Measurements from ENCODE around the gene PPP2R2C.

The PPP2R2C gene

GRCh38 chr4:6500481-6501140, 28.2 kb upstream of the PPP2R2C start:
- TF ChIP-seq, protein P1, sequence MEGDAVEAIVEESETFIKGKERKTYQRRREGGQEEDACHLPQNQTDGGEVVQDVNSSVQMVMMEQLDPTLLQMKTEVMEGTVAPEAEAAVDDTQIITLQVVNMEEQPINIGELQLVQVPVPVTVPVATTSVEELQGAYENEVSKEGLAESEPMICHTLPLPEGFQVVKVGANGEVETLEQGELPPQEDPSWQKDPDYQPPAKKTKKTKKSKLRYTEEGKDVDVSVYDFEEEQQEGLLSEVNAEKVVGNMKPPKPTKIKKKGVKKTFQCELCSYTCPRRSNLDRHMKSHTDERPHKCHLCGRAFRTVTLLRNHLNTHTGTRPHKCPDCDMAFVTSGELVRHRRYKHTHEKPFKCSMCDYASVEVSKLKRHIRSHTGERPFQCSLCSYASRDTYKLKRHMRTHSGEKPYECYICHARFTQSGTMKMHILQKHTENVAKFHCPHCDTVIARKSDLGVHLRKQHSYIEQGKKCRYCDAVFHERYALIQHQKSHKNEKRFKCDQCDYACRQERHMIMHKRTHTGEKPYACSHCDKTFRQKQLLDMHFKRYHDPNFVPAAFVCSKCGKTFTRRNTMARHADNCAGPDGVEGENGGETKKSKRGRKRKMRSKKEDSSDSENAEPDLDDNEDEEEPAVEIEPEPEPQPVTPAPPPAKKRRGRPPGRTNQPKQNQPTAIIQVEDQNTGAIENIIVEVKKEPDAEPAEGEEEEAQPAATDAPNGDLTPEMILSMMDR (IDR thresholded peaks at IDR 0.05; ENCODE audit: insufficient read depth, missing control alignments) = no peak
- FAIRE-seq = no peak
- no peak for DNase-seq (ENCODE audit: insufficient read length, low spot score)

- TF ChIP-seq, protein P1 (IDR thresholded peaks at IDR 0.05; ENCODE audit: insufficient read depth, missing control alignments) = no peak
- no peak for DNase-seq (ENCODE audit: insufficient read length, low spot score)
- FAIRE-seq = no peak
Measured at GRCh38 chr4:6499238-6499600, 26.8 kb upstream of the PPP2R2C start.

GRCh38 chr4:6498511-6499237, 26.3 kb upstream of the PPP2R2C start:
- no peak for FAIRE-seq
- TF ChIP-seq, protein P1 (IDR thresholded peaks at IDR 0.05; ENCODE audit: insufficient read depth, missing control alignments) = no peak
- no peak for DNase-seq (ENCODE audit: insufficient read length, low spot score)

GRCh38 chr4:6497796-6498195, 25.4 kb upstream of the PPP2R2C start:
- TF ChIP-seq, protein P1 (IDR thresholded peaks at IDR 0.05; ENCODE audit: insufficient read depth, missing control alignments) = no peak
- FAIRE-seq (no peak), DNase-seq (ENCODE audit: insufficient read length, low spot score) (no peak)

GRCh38 chr4:6495736-6496135, 23.3 kb upstream of the PPP2R2C start:
- DNase-seq (ENCODE audit: insufficient read length, low spot score) = no peak
- no peak for FAIRE-seq
- TF ChIP-seq, protein P1 (IDR thresholded peaks at IDR 0.05; ENCODE audit: insufficient read depth, missing control alignments) = no peak

- DNase-seq (ENCODE audit: insufficient read length, low spot score) (no peak), FAIRE-seq (no peak)
- TF ChIP-seq, protein P1 (IDR thresholded peaks at IDR 0.05; ENCODE audit: insufficient read depth, missing control alignments) = no peak
Measured at GRCh38 chr4:6495296-6495590, 22.8 kb upstream of the PPP2R2C start.

Data from D721Med (cell line).